ENCODE data around the gene ACSL3.

DNA sequence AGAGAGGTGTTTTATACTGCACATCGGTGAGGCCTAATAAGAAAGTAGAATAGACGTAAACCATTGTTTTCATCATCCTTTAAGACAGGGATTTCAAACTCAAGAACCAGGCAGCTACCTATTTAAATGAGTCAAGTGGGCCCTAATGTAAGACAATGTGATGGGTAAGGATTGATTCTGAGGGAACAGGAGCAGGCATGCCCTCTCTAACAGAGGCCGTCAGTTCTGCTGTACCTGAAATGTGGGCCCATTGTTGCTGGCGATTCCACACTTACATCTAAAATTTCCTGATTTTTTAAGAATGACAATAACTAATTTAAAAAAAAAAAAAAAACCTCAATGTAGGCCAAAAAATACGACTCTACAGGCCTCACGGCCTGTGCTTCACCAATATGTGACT is 67.5 kb downstream of the ACSL3 start:
- TF ChIP-seq, protein P1, sequence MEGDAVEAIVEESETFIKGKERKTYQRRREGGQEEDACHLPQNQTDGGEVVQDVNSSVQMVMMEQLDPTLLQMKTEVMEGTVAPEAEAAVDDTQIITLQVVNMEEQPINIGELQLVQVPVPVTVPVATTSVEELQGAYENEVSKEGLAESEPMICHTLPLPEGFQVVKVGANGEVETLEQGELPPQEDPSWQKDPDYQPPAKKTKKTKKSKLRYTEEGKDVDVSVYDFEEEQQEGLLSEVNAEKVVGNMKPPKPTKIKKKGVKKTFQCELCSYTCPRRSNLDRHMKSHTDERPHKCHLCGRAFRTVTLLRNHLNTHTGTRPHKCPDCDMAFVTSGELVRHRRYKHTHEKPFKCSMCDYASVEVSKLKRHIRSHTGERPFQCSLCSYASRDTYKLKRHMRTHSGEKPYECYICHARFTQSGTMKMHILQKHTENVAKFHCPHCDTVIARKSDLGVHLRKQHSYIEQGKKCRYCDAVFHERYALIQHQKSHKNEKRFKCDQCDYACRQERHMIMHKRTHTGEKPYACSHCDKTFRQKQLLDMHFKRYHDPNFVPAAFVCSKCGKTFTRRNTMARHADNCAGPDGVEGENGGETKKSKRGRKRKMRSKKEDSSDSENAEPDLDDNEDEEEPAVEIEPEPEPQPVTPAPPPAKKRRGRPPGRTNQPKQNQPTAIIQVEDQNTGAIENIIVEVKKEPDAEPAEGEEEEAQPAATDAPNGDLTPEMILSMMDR (IDR thresholded peaks at IDR 0.05; ENCODE audit: insufficient read depth, low read length): no peak
- TF ChIP-seq POLR2AphosphoS5 (IDR thresholded peaks at IDR 0.05; ENCODE audit: low read depth) (no peak), GABPA (IDR thresholded peaks at IDR 0.05; ENCODE audit: low read depth) (no peak)
- TF ChIP-seq, protein P2, sequence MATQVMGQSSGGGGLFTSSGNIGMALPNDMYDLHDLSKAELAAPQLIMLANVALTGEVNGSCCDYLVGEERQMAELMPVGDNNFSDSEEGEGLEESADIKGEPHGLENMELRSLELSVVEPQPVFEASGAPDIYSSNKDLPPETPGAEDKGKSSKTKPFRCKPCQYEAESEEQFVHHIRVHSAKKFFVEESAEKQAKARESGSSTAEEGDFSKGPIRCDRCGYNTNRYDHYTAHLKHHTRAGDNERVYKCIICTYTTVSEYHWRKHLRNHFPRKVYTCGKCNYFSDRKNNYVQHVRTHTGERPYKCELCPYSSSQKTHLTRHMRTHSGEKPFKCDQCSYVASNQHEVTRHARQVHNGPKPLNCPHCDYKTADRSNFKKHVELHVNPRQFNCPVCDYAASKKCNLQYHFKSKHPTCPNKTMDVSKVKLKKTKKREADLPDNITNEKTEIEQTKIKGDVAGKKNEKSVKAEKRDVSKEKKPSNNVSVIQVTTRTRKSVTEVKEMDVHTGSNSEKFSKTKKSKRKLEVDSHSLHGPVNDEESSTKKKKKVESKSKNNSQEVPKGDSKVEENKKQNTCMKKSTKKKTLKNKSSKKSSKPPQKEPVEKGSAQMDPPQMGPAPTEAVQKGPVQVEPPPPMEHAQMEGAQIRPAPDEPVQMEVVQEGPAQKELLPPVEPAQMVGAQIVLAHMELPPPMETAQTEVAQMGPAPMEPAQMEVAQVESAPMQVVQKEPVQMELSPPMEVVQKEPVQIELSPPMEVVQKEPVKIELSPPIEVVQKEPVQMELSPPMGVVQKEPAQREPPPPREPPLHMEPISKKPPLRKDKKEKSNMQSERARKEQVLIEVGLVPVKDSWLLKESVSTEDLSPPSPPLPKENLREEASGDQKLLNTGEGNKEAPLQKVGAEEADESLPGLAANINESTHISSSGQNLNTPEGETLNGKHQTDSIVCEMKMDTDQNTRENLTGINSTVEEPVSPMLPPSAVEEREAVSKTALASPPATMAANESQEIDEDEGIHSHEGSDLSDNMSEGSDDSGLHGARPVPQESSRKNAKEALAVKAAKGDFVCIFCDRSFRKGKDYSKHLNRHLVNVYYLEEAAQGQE (IDR thresholded peaks at IDR 0.05; ENCODE audit: insufficient replicate concordance, low read depth): no peak
